GM21390 (cell line): ENCODE results near the gene USH1G.
"Not testable (repeated sequence)": the region's sequence is repeated elsewhere in the genome, so short reads cannot be mapped to it uniquely, and the experiment has no call there.

Source experiments
- ATAC-seq: cut with Tn5 transposase; IDR thresholded peaks from one replicate; pipeline ENCODE4 v1.9.1; 2021; ENCODE audit not compliant: unreplicated experiment

The USH1G gene

GRCh38 chr17:74935585-74936469 lies 12.8 kb upstream of the USH1G start, which contains the start of gene OTOP3:
TSS of gene OTOP3 (plus strand) at chr17:74935898. CDS start at chr17:74935922, 24 bp downstream.
- ATAC-seq: no peak

- no peak for ATAC-seq
These were observed 12.0 kb upstream of the USH1G start for GRCh38 chr17:74935048-74935447.

- ATAC-seq: no peak
These were observed 7.5 kb upstream of the USH1G start for GRCh38 chr17:74930535-74931036.

GRCh38 chr17:74928786-74929185 lies 5.7 kb upstream of the USH1G start:
- ATAC-seq: no peak

- no peak for ATAC-seq
These were observed 2.2 kb upstream of the USH1G start for GRCh38 chr17:74925242-74925641.

- ATAC-seq: no peak
These were observed 1.3 kb upstream of the USH1G start, which contains the start of gene OTOP2 for GRCh38 chr17:74924250-74924948. TSS of gene OTOP2 (plus strand) at chr17:74924273. CDS start at chr17:74924633, 360 bp downstream.

- ATAC-seq: no peak
These were observed 639 bp upstream of the USH1G start for GRCh38 chr17:74923538-74924249.

- no peak for ATAC-seq
These were observed 883 bp downstream of the USH1G start for GRCh38 chr17:74922172-74922571.

- no peak for ATAC-seq
These were observed 1.3 kb downstream of the USH1G start for GRCh38 chr17:74921769-74922168.

- no peak for ATAC-seq
These were observed 1.9 kb downstream of the USH1G start for GRCh38 chr17:74921026-74921681.

GRCh38 chr17:74920642-74921025 lies 2.4 kb downstream of the USH1G start:
- no peak for ATAC-seq

GRCh38 chr17:74920306-74920620 lies 2.8 kb downstream of the USH1G start:
- ATAC-seq: no peak

- no peak for ATAC-seq
These were observed 3.4 kb downstream of the USH1G start for GRCh38 chr17:74919440-74920305.

GRCh38 chr17:74918906-74919305 lies 4.1 kb downstream of the USH1G start:
- no peak for ATAC-seq

GRCh38 chr17:74917430-74917829 lies 5.6 kb downstream of the USH1G start:
- no peak for ATAC-seq

- no peak for ATAC-seq
These were observed 6.2 kb downstream of the USH1G start for GRCh38 chr17:74916851-74917199.

GRCh38 chr17:74916136-74916850 lies 6.8 kb downstream of the USH1G start:
- ATAC-seq: no peak

GRCh38 chr17:74911423-74911822 lies 11.6 kb downstream of the USH1G start:
- not testable (repeated sequence) for ATAC-seq

- not testable (repeated sequence) for ATAC-seq
These were observed 14.0 kb downstream of the USH1G start for GRCh38 chr17:74909097-74909496.
